GM19035 (cell line): ENCODE measurements around the gene RBMS3.

ENCODE experiments used
- ATAC-seq: cut with Tn5 transposase; IDR thresholded peaks from one replicate; pipeline ENCODE4 v1.9.1; 2021; ENCODE audit not compliant: unreplicated experiment

Gene RBMS3

GRCh38 chr3:29608414-29609327 is 327.8 kb downstream of the RBMS3 start:
- no peak for ATAC-seq

- no peak for ATAC-seq
Measured at GRCh38 chr3:29609328-29609811, 328.5 kb downstream of the RBMS3 start.

- no peak for ATAC-seq
Measured at GRCh38 chr3:29610781-29611180, 329.9 kb downstream of the RBMS3 start.

- ATAC-seq = no peak
Measured at GRCh38 chr3:29611252-29611651, 330.4 kb downstream of the RBMS3 start.

GRCh38 chr3:29612536-29612935 is 331.7 kb downstream of the RBMS3 start:
- ATAC-seq = no peak

- no peak for ATAC-seq
Measured at GRCh38 chr3:29614954-29615353, 334.1 kb downstream of the RBMS3 start.

- no peak for ATAC-seq
Measured at GRCh38 chr3:29618395-29619282, 337.8 kb downstream of the RBMS3 start.

- ATAC-seq = no peak
Measured at GRCh38 chr3:29619676-29620075, 338.8 kb downstream of the RBMS3 start.

GRCh38 chr3:29627136-29628117 is 346.6 kb downstream of the RBMS3 start:
- ATAC-seq = no peak

- no peak for ATAC-seq
Measured at GRCh38 chr3:29628795-29629194, 347.9 kb downstream of the RBMS3 start.

GRCh38 chr3:29635888-29636287 is 355.0 kb downstream of the RBMS3 start:
- no peak for ATAC-seq

GRCh38 chr3:29637068-29637467 is 356.2 kb downstream of the RBMS3 start:
- ATAC-seq = no peak

- no peak for ATAC-seq
Measured at GRCh38 chr3:29639578-29640290, 358.9 kb downstream of the RBMS3 start.

- ATAC-seq = no peak
Measured at GRCh38 chr3:29642393-29643033, 361.6 kb downstream of the RBMS3 start.

- no peak for ATAC-seq
Measured at GRCh38 chr3:29643034-29643425, 362.2 kb downstream of the RBMS3 start.

GRCh38 chr3:29644261-29644660 is 363.4 kb downstream of the RBMS3 start:
- no peak for ATAC-seq

- ATAC-seq = no peak
Measured at GRCh38 chr3:29644956-29645636, 364.2 kb downstream of the RBMS3 start.

- ATAC-seq = no peak
Measured at GRCh38 chr3:29646043-29646442, 365.2 kb downstream of the RBMS3 start.
